Vagina (tissue), 2 donors: ENCODE results near the gene PDXDC1. TPM values are rescaled to one million over a fixed set of nuclear protein-coding genes. Genes with fewer than 3 reads are reported as not detected.
"Not testable (repeated sequence)": the region's sequence is repeated elsewhere in the genome, so short reads cannot be mapped to it uniquely, and the experiment has no call there.

Experiments
- DNase-seq, 2 donors: peaks; one replicate each; pipeline ENCODE4 v3.0.0-alpha.2; 2017; ENCODE audit errors: extremely low spot score in 2 of 2
- H3K27ac ChIP-seq: fragments of 200-600 bp; sonication (generic); one replicate; pipeline ENCODE4 v1.5.1; 2019
- H3K27me3 ChIP-seq: fragments of 200-600 bp; sonication (generic); one replicate; pipeline ENCODE4 v1.5.1; 2019
- H3K36me3 ChIP-seq, 2 donors: fragments of 200-600 bp; sonication (generic); one replicate each; pipeline ENCODE4 v1.5.1; 2017 to 2019
- H3K4me1 ChIP-seq: fragments of 200-600 bp; sonication (generic); one replicate; pipeline ENCODE4 v1.5.1; 2019
- H3K4me3 ChIP-seq, 2 donors: fragments of 200-600 bp; sonication (generic); 1 replicate in 1 of 2; 2 replicates in 1 of 2; pipeline ENCODE4 v1.5.1; 2016 to 2019
- H3K9me3 ChIP-seq: fragments of 200-600 bp; sonication (generic); one replicate; pipeline ENCODE4 v1.5.1; 2019
- POLR2A ChIP-seq, 2 donors: fragments of 450-650 bp; IDR thresholded peaks; one replicate each; pipeline ENCODE4 v1.6.1; 2017; ENCODE audit warnings: antibody characterized with exemption in 2 of 2, mild to moderate bottlenecking in 2 of 2, moderate library complexity in 2 of 2
- POLR2AphosphoS5 ChIP-seq, 2 donors: sonication (generic); formaldehyde crosslinking; IDR thresholded peaks; one replicate each; pipeline ENCODE4 v1.9.0; 2017; ENCODE audit warnings: antibody characterized with exemption in 2 of 2, mild to moderate bottlenecking in 2 of 2, low read depth in 1 of 2; ENCODE audit not compliant: insufficient read depth in 1 of 2
- intact Hi-C: fragments of 100-400 bp; cut with DNase I; formaldehyde crosslinking; loops from one replicate; pipeline ENCODE4 v1.15.1; 2023
- total RNA-seq: library from RNA; depleted of rRNA; stranded (reverse); fragments of >200 nt; gene quantifications from one replicate; pipeline ENCODE4 v1.2.3, GENCODE V29; 2016

PDXDC1 gene
- total RNA-seq, 1 donor from 2014 or later = 59.2 TPM

DNA sequence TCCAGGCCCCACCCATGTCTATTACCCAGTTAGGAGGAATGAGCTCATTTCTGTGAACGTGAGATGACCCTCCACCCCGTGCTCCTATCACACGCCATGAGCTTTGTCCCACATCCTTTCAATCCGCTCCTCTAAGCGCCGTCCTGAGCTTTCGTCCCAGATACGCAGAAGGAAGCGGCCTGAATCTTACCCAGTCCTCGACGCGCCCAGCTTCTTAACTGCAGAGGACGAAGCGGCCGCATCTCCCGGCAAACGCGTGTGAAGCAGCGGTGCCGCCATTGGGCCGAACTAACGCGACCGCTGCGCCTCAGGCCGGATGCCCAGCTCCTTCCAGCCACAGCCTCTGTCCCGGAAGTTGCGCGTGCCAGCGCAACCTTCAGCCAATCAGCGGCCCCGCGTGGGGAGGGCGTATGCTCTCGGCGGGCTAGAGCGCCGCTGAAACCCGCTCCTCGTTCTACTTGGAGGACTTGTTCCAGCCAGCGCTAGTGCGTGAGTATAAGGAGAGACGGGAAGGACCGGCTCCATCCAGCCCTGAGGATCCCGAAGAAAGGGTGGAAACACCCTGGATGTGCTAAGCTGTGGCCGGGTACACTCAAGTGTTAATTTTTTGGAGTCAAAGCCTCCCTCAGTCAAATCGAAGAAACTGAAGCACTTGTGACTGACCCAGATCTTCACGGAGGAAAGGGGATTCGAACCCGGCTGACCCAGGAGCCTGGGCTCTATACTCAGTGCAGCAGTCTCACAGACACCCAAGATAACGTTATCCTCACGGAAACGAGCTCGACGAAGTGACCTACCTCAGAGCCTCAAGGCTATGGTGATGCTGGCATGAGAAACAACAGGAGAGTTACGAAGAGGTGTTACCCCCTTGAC lies 119.4 kb downstream of the PDXDC1 start, which contains the start of gene RRN3:
TSS of gene RRN3 (minus strand) at position 318 of the 873 bp plus-strand sequence. CDS start at position 279, 39 bp downstream.
- H3K36me3 ChIP-seq = peaks cover 0 to 15% of the 10 kb centered on the region in 2 donors
- peak within 1 kb of the TSS; percentile 53 to 69 for H3K4me3 ChIP-seq
- TF ChIP-seq POLR2A (IDR thresholded peaks at IDR 0.05) (peak in 1 of 2 donors; percentile 36), POLR2AphosphoS5 (IDR thresholded peaks at IDR 0.05; ENCODE audit: insufficient read depth in 1 of 2, low read depth in 1 of 2) (peak; percentile 87 to 89)
- H3K27ac ChIP-seq = peak within 1 kb of the TSS; percentile 55
- DNase-seq = peak in 1 of 2 donors; percentile 92
- H3K9me3 ChIP-seq, H3K27me3 ChIP-seq, intact Hi-C loops: not testable (repeated sequence)
- peaks cover 15% of the 10 kb centered on the region for H3K4me1 ChIP-seq

GRCh38 chr16:15096583-15096972 lies 121.8 kb downstream of the PDXDC1 start:
- intact Hi-C loops, H3K27me3 ChIP-seq, DNase-seq, H3K4me3 ChIP-seq, H3K36me3 ChIP-seq, H3K27ac ChIP-seq, H3K9me3 ChIP-seq: not testable (repeated sequence)
- peaks cover 15% of the 10 kb centered on the region for H3K4me1 ChIP-seq

GRCh38 chr16:15099366-15099909 lies 124.6 kb downstream of the PDXDC1 start:
- H3K36me3 ChIP-seq, H3K4me1 ChIP-seq, H3K27ac ChIP-seq, H3K9me3 ChIP-seq, intact Hi-C loops, H3K4me3 ChIP-seq, H3K27me3 ChIP-seq, DNase-seq: not testable (repeated sequence)

DNA sequence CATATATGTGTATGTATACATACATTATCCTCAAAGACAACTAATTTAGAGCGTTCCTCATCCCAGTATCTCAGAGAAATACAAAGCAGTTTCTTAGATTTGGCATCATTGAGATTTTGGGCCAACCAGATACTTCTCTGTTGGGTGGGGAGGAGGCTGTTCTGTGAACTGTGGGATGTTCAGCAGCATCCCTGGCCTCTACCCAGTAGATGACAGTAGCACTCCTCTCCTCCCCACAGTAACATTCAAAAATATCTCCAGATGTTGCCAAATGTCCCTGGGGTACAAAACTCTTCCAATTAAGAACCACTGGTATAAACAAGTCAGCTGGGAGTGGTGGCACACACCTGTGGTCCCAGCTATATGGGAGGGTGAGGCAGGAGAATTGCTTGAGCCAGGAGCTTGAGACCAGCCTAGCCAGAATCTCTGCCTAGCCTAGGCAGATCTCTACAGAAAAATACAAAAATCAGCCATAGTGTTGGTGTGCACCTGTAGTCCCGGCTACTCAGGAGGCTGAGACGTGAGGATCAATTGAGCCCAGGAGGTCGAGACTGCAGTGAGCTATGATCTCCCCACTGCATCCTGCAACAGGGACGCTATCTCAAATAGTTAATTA lies 125.7 kb downstream of the PDXDC1 start:
- H3K4me1 ChIP-seq, H3K9me3 ChIP-seq, DNase-seq, H3K4me3 ChIP-seq, intact Hi-C loops, H3K36me3 ChIP-seq, H3K27me3 ChIP-seq, H3K27ac ChIP-seq: not testable (repeated sequence)

- H3K27me3 ChIP-seq, H3K4me3 ChIP-seq, intact Hi-C loops, H3K9me3 ChIP-seq, H3K4me1 ChIP-seq, DNase-seq, H3K27ac ChIP-seq: not testable (repeated sequence)
- H3K36me3 ChIP-seq = peaks cover 0 to 12% of the 10 kb centered on the region in 2 donors
These were observed 153.0 kb downstream of the PDXDC1 start for GRCh38 chr16:15127641-15128425.

DNA sequence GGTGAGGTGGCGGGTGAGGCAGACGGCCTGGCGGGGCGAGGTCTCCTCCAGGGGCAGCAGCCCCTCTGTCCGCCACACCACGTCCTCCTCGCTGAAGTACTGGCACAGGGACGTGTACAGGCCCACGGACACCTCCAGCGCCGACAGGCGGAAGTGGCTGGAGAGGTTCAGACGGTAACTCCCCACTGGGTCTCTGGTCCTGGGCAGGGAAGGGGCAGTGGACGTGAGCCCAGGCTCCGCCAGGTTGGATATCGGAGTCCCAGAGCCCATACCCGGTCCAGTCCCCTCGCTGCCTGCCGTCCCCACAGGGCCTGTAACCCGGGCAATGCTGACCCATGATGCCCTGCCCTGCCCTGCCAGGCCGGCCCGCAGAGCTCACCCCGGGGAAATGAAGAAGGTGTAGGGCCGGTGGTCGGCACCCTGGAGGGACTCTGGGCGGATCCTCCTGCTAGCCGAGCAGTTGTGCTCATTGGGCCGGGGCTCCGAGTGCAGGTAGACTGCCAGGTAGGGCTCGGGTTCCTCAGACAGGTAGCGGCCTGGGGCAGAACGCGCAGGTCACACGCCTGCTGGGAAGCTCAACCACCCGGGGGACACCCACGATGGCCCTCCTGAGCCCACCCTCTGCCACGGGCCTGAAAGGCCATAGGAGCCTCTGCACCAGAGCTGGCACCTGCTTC lies 155.6 kb downstream of the PDXDC1 start:
- intact Hi-C loops, H3K27ac ChIP-seq, H3K9me3 ChIP-seq, DNase-seq, H3K4me1 ChIP-seq, H3K27me3 ChIP-seq, H3K4me3 ChIP-seq: not testable (repeated sequence)
- peaks cover 0 to 15% of the 10 kb centered on the region in 2 donors for H3K36me3 ChIP-seq

- intact Hi-C loops = not testable (repeated sequence)
- peaks cover 0 to 15% of the 10 kb centered on the region in 2 donors for H3K36me3 ChIP-seq
These were observed 156.3 kb downstream of the PDXDC1 start for GRCh38 chr16:15130943-15131700.

GRCh38 chr16:15132719-15133428 lies 158.0 kb downstream of the PDXDC1 start:
- DNase-seq, intact Hi-C loops: not testable (repeated sequence)

More at GRCh38 chr16:15130943-15131700, 156.3 kb downstream of the PDXDC1 start:
- not testable (repeated sequence) for H3K4me3 ChIP-seq, H3K27me3 ChIP-seq, H3K4me1 ChIP-seq, H3K27ac ChIP-seq, H3K9me3 ChIP-seq, DNase-seq

DNA sequence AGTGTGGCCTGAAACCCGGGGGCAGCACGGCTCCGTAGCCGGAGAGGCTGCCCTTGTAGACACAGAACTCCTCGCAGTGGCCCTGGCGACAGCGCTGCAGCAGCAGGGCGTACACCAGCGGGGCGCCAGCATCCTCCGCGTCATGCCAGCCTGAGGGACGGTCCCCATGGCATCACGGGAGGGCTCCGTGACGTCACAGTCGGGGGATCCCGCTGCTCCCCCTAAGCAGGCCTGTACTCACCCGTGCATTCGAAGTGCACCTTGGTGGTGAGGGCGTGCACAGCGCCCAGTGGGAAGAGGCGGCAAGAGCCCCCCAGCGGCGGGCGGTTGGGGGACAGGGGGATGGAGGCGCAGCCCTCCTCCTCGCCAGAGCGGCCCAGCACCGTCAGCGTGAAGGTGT lies 158.7 kb downstream of the PDXDC1 start:
- H3K4me1 ChIP-seq, DNase-seq, H3K9me3 ChIP-seq, H3K27ac ChIP-seq, H3K4me3 ChIP-seq, intact Hi-C loops, H3K27me3 ChIP-seq, H3K36me3 ChIP-seq: not testable (repeated sequence)

More at GRCh38 chr16:15132719-15133428, 158.0 kb downstream of the PDXDC1 start:
- H3K36me3 ChIP-seq, H3K9me3 ChIP-seq, H3K27me3 ChIP-seq, H3K27ac ChIP-seq, H3K4me1 ChIP-seq, H3K4me3 ChIP-seq: not testable (repeated sequence)

- DNase-seq, H3K27ac ChIP-seq, H3K4me1 ChIP-seq, H3K36me3 ChIP-seq, intact Hi-C loops, H3K27me3 ChIP-seq, H3K9me3 ChIP-seq, H3K4me3 ChIP-seq: not testable (repeated sequence)
These were observed 160.1 kb downstream of the PDXDC1 start for GRCh38 chr16:15134752-15135482.
